HG02970 (cell line): Measurements from ENCODE around the gene JAZF1.

ENCODE experiments used
- ATAC-seq: cut with Tn5 transposase; IDR thresholded peaks from one replicate; pipeline ENCODE4 v1.9.1; 2021; ENCODE audit warnings: mild to moderate bottlenecking, moderate library complexity, moderate number of reproducible peaks; ENCODE audit not compliant: unreplicated experiment, low FRiP score

Gene JAZF1

GRCh38 chr7:27995228-27995627 lies 185.4 kb downstream of the JAZF1 start:
- no peak for ATAC-seq

GRCh38 chr7:27994639-27995038 lies 186.0 kb downstream of the JAZF1 start:
- ATAC-seq: no peak

- no peak for ATAC-seq
Measured at GRCh38 chr7:27992755-27993493, 187.7 kb downstream of the JAZF1 start.

GRCh38 chr7:27992097-27992496 lies 188.5 kb downstream of the JAZF1 start:
- no peak for ATAC-seq

GRCh38 chr7:27991006-27991528 lies 189.5 kb downstream of the JAZF1 start:
- ATAC-seq: no peak

GRCh38 chr7:27976531-27976930 lies 204.1 kb downstream of the JAZF1 start:
- no peak for ATAC-seq

GRCh38 chr7:27973625-27974024 lies 207.0 kb downstream of the JAZF1 start:
- no peak for ATAC-seq

- ATAC-seq: no peak
Measured at GRCh38 chr7:27972276-27972675, 208.3 kb downstream of the JAZF1 start.

GRCh38 chr7:27971171-27971812 lies 209.3 kb downstream of the JAZF1 start:
- ATAC-seq: no peak

GRCh38 chr7:27970350-27970749 lies 210.2 kb downstream of the JAZF1 start:
- ATAC-seq: no peak

GRCh38 chr7:27969346-27969745 lies 211.2 kb downstream of the JAZF1 start:
- no peak for ATAC-seq

- ATAC-seq: no peak
Measured at GRCh38 chr7:27967639-27968038, 213.0 kb downstream of the JAZF1 start.

- no peak for ATAC-seq
Measured at GRCh38 chr7:27966219-27966780, 214.3 kb downstream of the JAZF1 start.

- ATAC-seq: no peak
Measured at GRCh38 chr7:27965650-27966049, 214.9 kb downstream of the JAZF1 start.

GRCh38 chr7:27964820-27965219 lies 215.8 kb downstream of the JAZF1 start:
- no peak for ATAC-seq

- ATAC-seq: no peak
Measured at GRCh38 chr7:27963056-27963455, 217.5 kb downstream of the JAZF1 start.

- no peak for ATAC-seq
Measured at GRCh38 chr7:27962273-27962672, 218.3 kb downstream of the JAZF1 start.

GRCh38 chr7:27961255-27961654 lies 219.3 kb downstream of the JAZF1 start:
- ATAC-seq: no peak

GRCh38 chr7:27960415-27960814 lies 220.2 kb downstream of the JAZF1 start:
- no peak for ATAC-seq

- no peak for ATAC-seq
Measured at GRCh38 chr7:27958933-27959548, 221.6 kb downstream of the JAZF1 start.

- no peak for ATAC-seq
Measured at GRCh38 chr7:27955596-27955995, 225.0 kb downstream of the JAZF1 start.
